ENCODE measurements around the gene IL27RA.

GRCh38 chr19:14053032-14053431 lies 21.5 kb downstream of the IL27RA start:
- TF ChIP-seq CTCF (IDR thresholded peaks at IDR 0.05) (no peak), POLR2AphosphoS5 (IDR thresholded peaks at IDR 0.05; ENCODE audit: insufficient read depth in 1 of 2, low read depth in 1 of 2) (no peak)

All from vagina (tissue), 2 donors.